Breast epithelium (tissue), 4 donors: ENCODE results near the gene PKHD1. TPM values are rescaled to one million over a fixed set of nuclear protein-coding genes. Genes with fewer than 3 reads are reported as not detected.

Source experiments
- DNase-seq, 2 donors: peaks; one replicate each; pipeline ENCODE4 v3.0.0-alpha.2; 2019; ENCODE audit warnings: low spot score in 2 of 2
- H3K27ac ChIP-seq, 2 donors: fragments of 200-600 bp; sonication (generic) in 1 of 2; one replicate each; pipeline ENCODE4 v1.5.1; 2016 to 2019; ENCODE audit warnings: mild to moderate bottlenecking in 1 of 2
- H3K27me3 ChIP-seq, 2 donors: fragments of 200-600 bp; sonication (generic) in 1 of 2; one replicate each; pipeline versions ENCODE4 v1.5.1 to v1.6.0; 2017 to 2019; ENCODE audit warnings: control low read depth in 1 of 2, mild to moderate bottlenecking in 1 of 2
- H3K36me3 ChIP-seq: fragments of 200-600 bp; one replicate; pipeline ENCODE4 v1.5.1; 2019
- H3K4me1 ChIP-seq, 2 donors: fragments of 200-600 bp; sonication (generic); one replicate each; pipeline ENCODE4 v1.5.1; 2016 to 2019; ENCODE audit warnings: control low read depth in 1 of 2
- H3K4me3 ChIP-seq, 3 donors: fragments of 200-600 bp; sonication (generic); 1 replicate in 2 of 3; 2 replicates in 1 of 3; pipeline ENCODE4 v1.5.1; 2016 to 2019; ENCODE audit warnings: mild to moderate bottlenecking in 3 of 3, moderate library complexity in 2 of 3
- H3K9me3 ChIP-seq, 2 donors: fragments of 200-600 bp; sonication (generic) in 1 of 2; one replicate each; pipeline ENCODE4 v1.5.1; 2016 to 2019; ENCODE audit warnings: control low read depth in 1 of 2
- CTCF ChIP-seq, 3 donors: fragments of 450-650 bp; IDR thresholded peaks; one replicate each; pipeline ENCODE4 v1.5.1; 2016 to 2017; ENCODE audit warnings: antibody characterized with exemption in 3 of 3, mild to moderate bottlenecking in 3 of 3, moderate library complexity in 3 of 3
- POLR2A ChIP-seq: fragments of 450-650 bp; IDR thresholded peaks from one replicate; pipeline ENCODE4 v1.6.1; 2016; ENCODE audit warnings: antibody characterized with exemption, mild to moderate bottlenecking, moderate library complexity
- POLR2AphosphoS5 ChIP-seq, 3 donors: sonication (generic); formaldehyde crosslinking; IDR thresholded peaks; one replicate each; pipeline ENCODE4 v1.6.1; 2017; ENCODE audit warnings: antibody characterized with exemption in 3 of 3
- intact Hi-C: fragments of 100-400 bp; cut with DNase I; formaldehyde crosslinking; loops from one replicate; pipeline ENCODE4 v1.15.1; 2023; ENCODE audit warnings: low total_unique reads
- total RNA-seq, 3 donors: library from RNA; depleted of rRNA; stranded (reverse); fragments of >200 nt; gene quantifications; one replicate each; pipeline ENCODE4 v1.1.0, GENCODE V29; 2016

The PKHD1 gene
- total RNA-seq, 3 donors from 2014 or later, result 0.44 to 1.1 (median 0.66) TPM

DNA sequence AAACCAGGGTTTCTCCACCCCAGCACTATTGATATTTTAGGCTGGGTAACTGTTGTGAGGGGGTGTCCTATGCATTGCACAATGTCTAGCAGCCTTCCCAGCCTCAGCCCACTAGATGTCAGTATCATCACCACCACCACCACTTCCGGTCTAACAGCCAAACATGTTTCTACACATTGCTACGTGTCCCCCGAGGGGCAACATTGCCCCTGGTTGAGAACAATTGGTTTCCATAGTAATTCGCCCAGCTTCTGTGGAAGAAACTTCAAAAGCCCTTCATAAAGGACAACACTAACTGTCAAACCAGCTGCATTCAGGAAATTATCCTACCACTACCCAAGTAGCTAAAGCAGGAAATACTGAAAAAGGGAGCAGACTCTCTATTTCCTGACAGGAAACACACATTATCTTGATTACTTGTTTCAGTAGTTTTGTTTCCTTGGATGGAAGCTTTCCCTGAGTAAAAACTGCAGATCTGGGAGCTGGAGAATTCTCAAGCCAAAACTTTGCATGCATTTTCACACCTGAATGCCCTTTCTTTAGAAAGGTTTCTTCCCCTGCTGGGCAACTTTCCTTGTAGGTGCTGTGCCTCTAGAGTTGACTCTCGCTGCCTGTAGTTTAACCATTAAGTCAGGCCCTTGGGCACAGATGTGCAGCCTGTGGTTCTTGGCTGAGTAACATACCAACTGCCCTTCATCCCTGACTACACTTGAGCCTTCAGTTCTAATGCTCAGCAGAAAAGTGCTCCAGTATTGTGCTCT is 23.6 kb downstream of the PKHD1 start:
- H3K27ac ChIP-seq, result no peak overlapping the region
- H3K36me3 ChIP-seq, result no peaks in the 10 kb centered on the region
- no peak overlapping the region for H3K4me3 ChIP-seq
- H3K27me3 ChIP-seq, result no peaks in the 10 kb centered on the region
- peak in 1 of 2 donors; percentile 21 for DNase-seq
- no peaks in the 10 kb centered on the region for H3K4me1 ChIP-seq
- TF ChIP-seq CTCF (IDR thresholded peaks at IDR 0.05) (peak in 1 of 3 donors; percentile 27), POLR2AphosphoS5 (IDR thresholded peaks at IDR 0.05) (no peak)
- intact Hi-C loops, result no loop called here
- H3K9me3 ChIP-seq, result no peaks in the 10 kb centered on the region

GRCh38 chr6:52061481-52061880 is 25.9 kb downstream of the PKHD1 start:
- Histone ChIP-seq H3K4me3 (no peak overlapping the region), H3K9me3 (no peaks in the 10 kb centered on the region), H3K4me1 (no peaks in the 10 kb centered on the region), H3K27ac (no peak overlapping the region), H3K27me3 (no peaks in the 10 kb centered on the region), H3K36me3 (no peaks in the 10 kb centered on the region)
- TF ChIP-seq POLR2A (no peak), POLR2AphosphoS5 (IDR thresholded peaks at IDR 0.05) (no peak), CTCF (IDR thresholded peaks at IDR 0.05) (no peak)
- no peak for DNase-seq
- intact Hi-C loops, result no loop called here

- Histone ChIP-seq H3K27me3 (no peaks in the 10 kb centered on the region), H3K27ac (no peak overlapping the region), H3K36me3 (no peaks in the 10 kb centered on the region), H3K4me3 (no peak overlapping the region), H3K9me3 (no peaks in the 10 kb centered on the region), H3K4me1 (no peaks in the 10 kb centered on the region)
- intact Hi-C loops, result no loop called here
- DNase-seq, result no peak
- no peak for TF ChIP-seq POLR2AphosphoS5 (IDR thresholded peaks at IDR 0.05)
- TF ChIP-seq POLR2A, result no peak
- no peak for TF ChIP-seq CTCF (IDR thresholded peaks at IDR 0.05)
These were observed 27.6 kb downstream of the PKHD1 start for GRCh38 chr6:52059821-52060220.

- Histone ChIP-seq H3K9me3 (no peaks in the 10 kb centered on the region), H3K27ac (no peak overlapping the region), H3K4me1 (no peaks in the 10 kb centered on the region), H3K4me3 (no peak overlapping the region), H3K36me3 (no peaks in the 10 kb centered on the region), H3K27me3 (peaks cover 0 to 7% of the 10 kb centered on the region in 2 donors)
- intact Hi-C loops, result no loop called here
- no peak for DNase-seq
- TF ChIP-seq CTCF (IDR thresholded peaks at IDR 0.05) (no peak), POLR2A (no peak), POLR2AphosphoS5 (IDR thresholded peaks at IDR 0.05) (no peak)
These were observed 32.0 kb downstream of the PKHD1 start for GRCh38 chr6:52055451-52055850.

DNA sequence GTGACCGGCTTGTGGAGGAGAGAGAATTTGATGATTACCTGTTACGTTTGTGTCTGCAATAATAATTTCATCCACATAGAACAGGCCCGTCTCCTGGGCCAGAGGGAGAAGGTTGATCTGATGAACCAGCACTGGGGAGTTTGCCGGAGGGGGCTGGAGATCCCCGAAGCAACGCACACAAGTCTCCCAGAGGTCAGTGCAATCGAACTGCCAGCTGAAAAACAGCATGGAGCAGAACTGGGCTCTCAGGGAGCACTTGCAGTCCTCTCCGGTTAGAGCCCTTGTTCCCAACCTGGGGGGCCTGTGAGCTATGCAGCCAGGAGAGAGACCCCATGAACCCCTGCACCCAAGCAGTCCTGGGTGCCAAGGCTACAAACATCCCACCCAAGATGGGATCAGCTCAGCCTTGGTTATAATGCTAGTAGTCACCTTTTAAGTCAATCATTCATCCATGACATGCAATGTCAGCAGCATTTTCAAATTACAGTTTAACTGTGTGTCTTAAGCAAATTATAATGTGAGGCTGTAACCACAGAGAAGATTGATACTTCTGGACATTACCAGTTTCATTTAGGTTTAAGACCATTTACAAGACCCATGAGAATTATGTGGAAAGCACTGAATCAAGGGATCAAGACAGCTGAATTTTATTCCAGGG is 34.2 kb downstream of the PKHD1 start:
- H3K36me3 ChIP-seq, result no peaks in the 10 kb centered on the region
- no peak for DNase-seq
- no peaks in the 10 kb centered on the region for H3K9me3 ChIP-seq
- H3K27me3 ChIP-seq, result peaks cover 0 to 10% of the 10 kb centered on the region in 2 donors
- H3K4me3 ChIP-seq, result no peak overlapping the region
- intact Hi-C loops, result no loop called here
- no peaks in the 10 kb centered on the region for H3K4me1 ChIP-seq
- TF ChIP-seq POLR2A (no peak), CTCF (IDR thresholded peaks at IDR 0.05) (no peak), POLR2AphosphoS5 (IDR thresholded peaks at IDR 0.05) (no peak)
- no peak overlapping the region for H3K27ac ChIP-seq
